Prostate gland (tissue), 2 donors: ENCODE results near the gene ADAM10.

ENCODE experiments used
- POLR2A ChIP-seq: fragments of 450-650 bp; IDR thresholded peaks from one replicate; pipeline ENCODE4 v1.6.1; 2016; ENCODE audit warnings: antibody characterized with exemption, mild to moderate bottlenecking
- POLR2AphosphoS5 ChIP-seq: sonication (generic); formaldehyde crosslinking; IDR thresholded peaks from one replicate; pipeline ENCODE4 v1.6.1; 2017; ENCODE audit warnings: antibody characterized with exemption
- TF ChIP-seq, protein P1 (sequence below), 4 experiments: fragments of 200-600 bp in 2 of 4; fragments of 450-650 bp in 2 of 4; sonication (generic) in 2 of 4; IDR thresholded peaks; 1 replicate in 3 of 4; 2 replicates in 1 of 4; pipeline ENCODE4 v1.5.1; 2016 to 2019; ENCODE audit warnings: antibody characterized with exemption in 4 of 4, mild to moderate bottlenecking in 2 of 4, moderate library complexity in 2 of 4

DNA sequence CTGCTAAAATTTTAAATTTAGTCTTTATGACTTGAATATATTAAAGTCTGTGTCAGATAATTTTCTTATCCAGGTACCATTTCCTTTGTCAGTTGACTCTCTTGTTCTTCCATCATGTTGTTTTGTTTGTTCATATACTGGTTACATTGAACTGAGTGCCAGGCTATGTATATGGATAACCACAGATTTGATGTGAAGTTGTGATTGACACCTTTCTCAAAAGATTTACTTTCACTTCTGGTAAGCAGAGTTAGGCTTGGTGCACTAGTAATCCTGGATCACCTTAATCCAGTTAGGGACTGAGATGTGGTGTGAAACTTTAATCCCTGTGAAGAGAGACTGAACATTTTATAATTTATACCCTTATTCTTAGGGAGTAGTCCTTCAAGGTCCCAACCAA lies 99.4 kb downstream of the ADAM10 start:
- no peak for TF ChIP-seq POLR2AphosphoS5
- TF ChIP-seq, protein P1, sequence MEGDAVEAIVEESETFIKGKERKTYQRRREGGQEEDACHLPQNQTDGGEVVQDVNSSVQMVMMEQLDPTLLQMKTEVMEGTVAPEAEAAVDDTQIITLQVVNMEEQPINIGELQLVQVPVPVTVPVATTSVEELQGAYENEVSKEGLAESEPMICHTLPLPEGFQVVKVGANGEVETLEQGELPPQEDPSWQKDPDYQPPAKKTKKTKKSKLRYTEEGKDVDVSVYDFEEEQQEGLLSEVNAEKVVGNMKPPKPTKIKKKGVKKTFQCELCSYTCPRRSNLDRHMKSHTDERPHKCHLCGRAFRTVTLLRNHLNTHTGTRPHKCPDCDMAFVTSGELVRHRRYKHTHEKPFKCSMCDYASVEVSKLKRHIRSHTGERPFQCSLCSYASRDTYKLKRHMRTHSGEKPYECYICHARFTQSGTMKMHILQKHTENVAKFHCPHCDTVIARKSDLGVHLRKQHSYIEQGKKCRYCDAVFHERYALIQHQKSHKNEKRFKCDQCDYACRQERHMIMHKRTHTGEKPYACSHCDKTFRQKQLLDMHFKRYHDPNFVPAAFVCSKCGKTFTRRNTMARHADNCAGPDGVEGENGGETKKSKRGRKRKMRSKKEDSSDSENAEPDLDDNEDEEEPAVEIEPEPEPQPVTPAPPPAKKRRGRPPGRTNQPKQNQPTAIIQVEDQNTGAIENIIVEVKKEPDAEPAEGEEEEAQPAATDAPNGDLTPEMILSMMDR (IDR thresholded peaks at IDR 0.05): no peak
- no peak for TF ChIP-seq POLR2A
